HCT116 (cell line): ENCODE results near the gene TLR5. TPM values are rescaled to one million over a fixed set of nuclear protein-coding genes. Genes with fewer than 3 reads are reported as not detected.

Source experiments
- ATAC-seq: fragments of 200-7000 bp; cut with Tn5 transposase; 2 replicates; pipeline ENCODE4 v1.9.1; 2020; ENCODE audit warnings: mild to moderate bottlenecking, moderate library complexity
- BruUV-seq: library from RNA; stranded (reverse); fragments of 400-500 nt; replicated peaks from 2 replicates; lab custom pipeline; 2021; lab: Mats Ljungman, UMichigan
- CTCF ChIA-PET: fragments of 300-600 bp; sonication (Branson Sonifier 250); formaldehyde crosslinking; loops from one replicate; lab custom pipeline; 2021; ENCODE audit warnings: antibody characterized with exemption; lab: Charles Lee
- POLR2A ChIA-PET: fragments of 300-600, 350-600 bp; sonication (Branson Sonifier 250); formaldehyde crosslinking; loops from one replicate; lab custom pipeline; 2021; ENCODE audit warnings: antibody characterized with exemption; lab: Charles Lee
- RAD21 ChIA-PET, 2 experiments: fragments of 300-600 bp; sonication (Branson Sonifier 250); formaldehyde crosslinking; loops; one replicate each; lab custom pipeline; 2023; ENCODE audit warnings: low total read pairs in 2 of 2; ENCODE audit not compliant: uncharacterized antibody in 2 of 2, unreplicated experiment in 2 of 2, low non-redundant PET in 1 of 2; lab: Charles Lee
- DNase-seq: peaks from one replicate; pipeline ENCODE4 v3.0.0-alpha.2; 2010; ENCODE audit warnings: low read depth, low spot score
- H2AFZ ChIP-seq: fragments of 200-600 bp; shearing (Covaris generic), sonication (generic); 2 replicates; pipeline ENCODE4 v1.6.1; 2017; ENCODE audit warnings: low read depth, mixed run types, mixed read lengths, antibody characterized with exemption, low read length; ENCODE audit not compliant: poor library complexity, severe bottlenecking
- H3K27ac ChIP-seq: 2 replicates; pipeline ENCODE4 v1.5.1; 2012; ENCODE audit warnings: low read depth, low read length
- H3K27me3 ChIP-seq: fragments of 200-600 bp; sonication (generic); 2 replicates; pipeline ENCODE4 v1.6.1; 2016; ENCODE audit warnings: mixed run types, low read length, mixed read lengths; ENCODE audit not compliant: insufficient read depth
- H3K36me3 ChIP-seq, 2 experiments: fragments of 200-500 bp in 1 of 2; fragments of 200-600 bp in 1 of 2; sonication (Bioruptor generic) in 1 of 2; sonication (generic) in 1 of 2; 2 replicates each; pipeline versions ENCODE4 v1.5.1 to v1.6.1; 2014 to 2016; ENCODE audit warnings: low read length in 2 of 2, inconsistent platforms in 1 of 2, mixed read lengths in 1 of 2, mixed run types in 1 of 2; ENCODE audit not compliant: insufficient read depth in 2 of 2, control insufficient read depth in 1 of 2
- H3K4me1 ChIP-seq, 2 experiments: fragments of 200-600 bp in 1 of 2; sonication (generic) in 1 of 2; 2 replicates each; pipeline versions ENCODE4 v1.5.1 to v1.6.1; 2012 to 2017; ENCODE audit warnings: low read length in 2 of 2, inconsistent platforms in 1 of 2, mild to moderate bottlenecking in 1 of 2, mixed read lengths in 1 of 2, mixed run types in 1 of 2, moderate library complexity in 1 of 2; ENCODE audit not compliant: insufficient read depth in 2 of 2, control insufficient read depth in 1 of 2
- H3K4me2 ChIP-seq: fragments of 200-600 bp; sonication (generic); 2 replicates; pipeline ENCODE4 v1.6.1; 2017; ENCODE audit warnings: mixed run types, low read length, mixed read lengths
- H3K4me3 ChIP-seq, 2 experiments: fragments of 200-600 bp in 1 of 2; sonication (generic) in 1 of 2; replicated peaks in 1 of 2; 2 replicates each; pipeline ENCODE4 v1.5.1; 2011 to 2016; ENCODE audit warnings: low read length in 2 of 2, control low read depth in 1 of 2, low read depth in 1 of 2, mild to moderate bottlenecking in 1 of 2, mixed read lengths in 1 of 2, mixed run types in 1 of 2
- H3K79me2 ChIP-seq: fragments of 200-600 bp; sonication (generic); 2 replicates; pipeline ENCODE4 v1.6.1; 2017; ENCODE audit warnings: mild to moderate bottlenecking, mixed run types, low read length, moderate library complexity, mixed read lengths; ENCODE audit not compliant: insufficient read depth
- H3K9ac ChIP-seq: fragments of 200-600 bp; sonication (generic); 2 replicates; pipeline ENCODE4 v1.6.1; 2016; ENCODE audit warnings: low read length, mixed read lengths
- H3K9me2 ChIP-seq: fragments of 200-600 bp; sonication (generic), shearing (Covaris generic); 2 replicates; pipeline ENCODE4 v1.6.1; 2017; ENCODE audit warnings: mixed run types, mild to moderate bottlenecking, moderate library complexity; ENCODE audit not compliant: insufficient read depth
- H3K9me3 ChIP-seq, 2 experiments: fragments of 200-500 bp in 1 of 2; fragments of 200-600 bp in 1 of 2; sonication (Bioruptor generic) in 1 of 2; sonication (generic) in 1 of 2; 2 replicates each; pipeline ENCODE4 v1.6.1; 2014 to 2017; ENCODE audit warnings: low read length in 2 of 2, mixed read lengths in 2 of 2, inconsistent platforms in 1 of 2, low read depth in 1 of 2, mild to moderate bottlenecking in 1 of 2, mixed run types in 1 of 2, moderate library complexity in 1 of 2; ENCODE audit not compliant: control insufficient read depth in 1 of 2, insufficient read depth in 1 of 2
- H4K20me1 ChIP-seq: fragments of 200-600 bp; sonication (generic), shearing (Covaris generic); 2 replicates; pipeline ENCODE4 v1.6.1; 2017; ENCODE audit warnings: mixed run types, mild to moderate bottlenecking, moderate library complexity; ENCODE audit not compliant: insufficient read depth
- ATF3 ChIP-seq: IDR thresholded peaks from 2 replicates; pipeline ENCODE4 v1.6.1; 2012
- CEBPB ChIP-seq: IDR thresholded peaks from 2 replicates; pipeline ENCODE4 v1.6.1; 2012; ENCODE audit warnings: low read depth
- CTCF ChIP-seq, 3 experiments: fragments of 200-600 bp in 1 of 3; sonication (generic) in 1 of 3; IDR thresholded peaks in 2 of 3; conservative IDR thresholded peaks in 1 of 3; 2 replicates each; pipeline ENCODE4 v1.5.1; 2012 to 2017; ENCODE audit warnings: low read depth in 2 of 3, low read length in 2 of 3, antibody characterized with exemption in 1 of 3, borderline replicate concordance in 1 of 3, control low read depth in 1 of 3, mild to moderate bottlenecking in 1 of 3, mixed read lengths in 1 of 3, mixed run types in 1 of 3, moderate library complexity in 1 of 3; ENCODE audit not compliant: insufficient read depth in 1 of 3
- EGR1 ChIP-seq: IDR thresholded peaks from 2 replicates; pipeline ENCODE4 v1.6.1; 2012; ENCODE audit warnings: low read depth
- ELF1 ChIP-seq: IDR thresholded peaks from 2 replicates; pipeline ENCODE4 v1.6.1; 2012; ENCODE audit warnings: low read depth, borderline replicate concordance
- JUND ChIP-seq: IDR thresholded peaks from 2 replicates; pipeline ENCODE4 v1.6.1; 2012
- ZFX ChIP-seq: fragments of 450-650 bp; IDR thresholded peaks from 2 replicates; pipeline ENCODE4 v1.6.1; 2017
- intact Hi-C: fragments of 100-400 bp; cut with micrococcal nuclease; formaldehyde crosslinking; loops from 2 replicates; pipeline ENCODE4 v1.10.0; 2022
- total RNA-seq: library from RNA; stranded (reverse); gene quantifications from one replicate; pipeline ENCODE4 v1.2.1, GENCODE V29; 2021; ENCODE audit not compliant: unreplicated experiment
- TF ChIP-seq, protein P1 (sequence below): IDR thresholded peaks from 2 replicates; pipeline ENCODE4 v1.6.1; 2011; ENCODE audit warnings: mild to moderate bottlenecking, low read length, moderate library complexity; ENCODE audit not compliant: insufficient replicate concordance; ENCODE audit errors: extremely low read depth

The TLR5 gene
- total RNA-seq, 1 experiment from 2014 or later: 1.2 TPM

GRCh38 chr1:223074445-223075300, 68.4 kb downstream of the TLR5 start:
- Histone ChIP-seq H3K79me2 (no peaks in the 10 kb centered on the region), H3K27ac (no peak overlapping the region), H3K36me3 (no peaks in the 10 kb centered on the region), H3K9me3 (no peaks in the 10 kb centered on the region), H4K20me1 (no peaks in the 10 kb centered on the region), H3K4me3 (no peak overlapping the region), H3K4me1 (no peaks in the 10 kb centered on the region)
- no peak for ATAC-seq
- intact Hi-C loops: no loop called here
- RAD21 ChIA-PET: no interaction called here
- CTCF ChIA-PET: no interaction called here
- POLR2A ChIA-PET: no interaction called here
- TF ChIP-seq JUND (no peak), ATF3 (no peak), ZFX (no peak), ELF1 (no peak), EGR1 (no peak), CTCF (IDR thresholded peaks at IDR 0.05 in 2 of 3, conservative IDR thresholded peaks at IDR 0.05 in 1 of 3; ENCODE audit: borderline replicate concordance in 1 of 3, insufficient read depth in 1 of 3, low read depth in 2 of 3, low read length in 2 of 3) (no peak), CEBPB (no peak)
- TF ChIP-seq, protein P1, sequence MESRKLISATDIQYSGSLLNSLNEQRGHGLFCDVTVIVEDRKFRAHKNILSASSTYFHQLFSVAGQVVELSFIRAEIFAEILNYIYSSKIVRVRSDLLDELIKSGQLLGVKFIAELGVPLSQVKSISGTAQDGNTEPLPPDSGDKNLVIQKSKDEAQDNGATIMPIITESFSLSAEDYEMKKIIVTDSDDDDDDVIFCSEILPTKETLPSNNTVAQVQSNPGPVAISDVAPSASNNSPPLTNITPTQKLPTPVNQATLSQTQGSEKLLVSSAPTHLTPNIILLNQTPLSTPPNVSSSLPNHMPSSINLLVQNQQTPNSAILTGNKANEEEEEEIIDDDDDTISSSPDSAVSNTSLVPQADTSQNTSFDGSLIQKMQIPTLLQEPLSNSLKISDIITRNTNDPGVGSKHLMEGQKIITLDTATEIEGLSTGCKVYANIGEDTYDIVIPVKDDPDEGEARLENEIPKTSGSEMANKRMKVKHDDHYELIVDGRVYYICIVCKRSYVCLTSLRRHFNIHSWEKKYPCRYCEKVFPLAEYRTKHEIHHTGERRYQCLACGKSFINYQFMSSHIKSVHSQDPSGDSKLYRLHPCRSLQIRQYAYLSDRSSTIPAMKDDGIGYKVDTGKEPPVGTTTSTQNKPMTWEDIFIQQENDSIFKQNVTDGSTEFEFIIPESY: no peak
- TF ChIP-seq, all 23 proteins: peak for 0
- 0 out of 2 replicates have a peak, but pooled peaks cover 2% of the 10 kb centered on the region for H3K27me3 ChIP-seq
- H3K9me2 ChIP-seq: no peaks in the 10 kb centered on the region
- no peak overlapping the region for H3K4me2 ChIP-seq
- BruUV-seq: no TSS peak
- DNase-seq: no peak
- H3K9ac ChIP-seq: no peak overlapping the region
- no peak overlapping the region for H2AFZ ChIP-seq
